ENCODE results near the gene FAM228A.

GRCh38 chr2:24162494-24162893, 12.4 kb upstream of the FAM228A start:
- TF ChIP-seq, protein P1, sequence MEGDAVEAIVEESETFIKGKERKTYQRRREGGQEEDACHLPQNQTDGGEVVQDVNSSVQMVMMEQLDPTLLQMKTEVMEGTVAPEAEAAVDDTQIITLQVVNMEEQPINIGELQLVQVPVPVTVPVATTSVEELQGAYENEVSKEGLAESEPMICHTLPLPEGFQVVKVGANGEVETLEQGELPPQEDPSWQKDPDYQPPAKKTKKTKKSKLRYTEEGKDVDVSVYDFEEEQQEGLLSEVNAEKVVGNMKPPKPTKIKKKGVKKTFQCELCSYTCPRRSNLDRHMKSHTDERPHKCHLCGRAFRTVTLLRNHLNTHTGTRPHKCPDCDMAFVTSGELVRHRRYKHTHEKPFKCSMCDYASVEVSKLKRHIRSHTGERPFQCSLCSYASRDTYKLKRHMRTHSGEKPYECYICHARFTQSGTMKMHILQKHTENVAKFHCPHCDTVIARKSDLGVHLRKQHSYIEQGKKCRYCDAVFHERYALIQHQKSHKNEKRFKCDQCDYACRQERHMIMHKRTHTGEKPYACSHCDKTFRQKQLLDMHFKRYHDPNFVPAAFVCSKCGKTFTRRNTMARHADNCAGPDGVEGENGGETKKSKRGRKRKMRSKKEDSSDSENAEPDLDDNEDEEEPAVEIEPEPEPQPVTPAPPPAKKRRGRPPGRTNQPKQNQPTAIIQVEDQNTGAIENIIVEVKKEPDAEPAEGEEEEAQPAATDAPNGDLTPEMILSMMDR (IDR thresholded peaks at IDR 0.05) = no peak
- TF ChIP-seq EZH2phosphoT487 (IDR thresholded peaks at IDR 0.05) (no peak), EZH2 (IDR thresholded peaks at IDR 0.05) (no peak)
